GM21786 (cell line): ENCODE data around the gene PSTPIP1.

Experiments used
- ATAC-seq: cut with Tn5 transposase; IDR thresholded peaks from one replicate; pipeline ENCODE4 v1.9.1; 2021; ENCODE audit not compliant: unreplicated experiment

Gene PSTPIP1

DNA sequence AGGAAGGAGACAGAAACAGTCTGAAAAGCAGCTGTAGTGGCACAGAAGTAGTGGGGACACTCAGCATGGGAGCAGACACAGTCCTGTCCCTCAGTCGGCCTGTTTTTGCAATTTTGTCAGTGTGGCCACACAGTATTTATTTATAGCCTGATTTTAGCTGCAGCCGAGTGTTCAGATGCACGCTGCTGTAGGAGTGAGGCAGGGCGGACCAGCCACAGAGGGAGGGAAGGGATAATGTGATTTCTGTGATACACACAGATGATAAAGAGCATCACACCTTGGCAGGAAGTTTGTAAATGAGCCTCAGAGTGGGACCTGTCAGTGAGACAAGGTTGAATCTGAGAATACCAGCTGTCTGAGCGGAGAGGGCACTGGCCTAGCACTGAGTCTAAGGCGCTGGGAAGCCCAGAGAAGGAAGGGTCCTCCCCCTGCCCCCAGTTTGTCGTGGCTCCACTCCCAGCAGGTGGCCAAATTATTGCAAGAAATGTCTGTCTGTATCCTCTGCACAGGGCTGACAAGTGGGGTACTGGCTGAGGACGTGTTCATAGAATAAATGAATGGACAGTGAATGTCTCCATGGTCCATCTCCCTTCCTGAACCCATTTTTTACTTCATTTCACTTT lies 3.8 kb downstream of the PSTPIP1 start:
- no peak for ATAC-seq

DNA sequence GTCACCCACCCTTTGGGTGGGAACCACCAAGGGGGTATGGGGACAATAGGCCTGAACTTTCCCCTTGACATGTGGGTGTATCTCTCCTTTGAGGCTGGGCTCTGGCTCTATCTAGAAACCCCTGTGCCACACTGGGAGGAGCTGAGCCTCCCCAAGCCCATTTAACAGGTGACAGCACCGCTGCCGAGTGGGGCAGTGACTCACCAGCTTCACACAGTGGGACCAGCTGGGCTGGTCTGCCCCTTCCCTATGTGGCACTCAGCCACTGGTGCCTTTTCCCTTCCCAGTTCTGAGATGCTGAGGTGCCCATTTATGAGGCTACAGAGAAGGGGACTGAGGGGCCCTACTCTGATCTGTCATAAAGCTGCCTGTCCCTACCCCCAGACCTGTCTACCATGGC lies 5.1 kb downstream of the PSTPIP1 start:
- ATAC-seq = no peak

DNA sequence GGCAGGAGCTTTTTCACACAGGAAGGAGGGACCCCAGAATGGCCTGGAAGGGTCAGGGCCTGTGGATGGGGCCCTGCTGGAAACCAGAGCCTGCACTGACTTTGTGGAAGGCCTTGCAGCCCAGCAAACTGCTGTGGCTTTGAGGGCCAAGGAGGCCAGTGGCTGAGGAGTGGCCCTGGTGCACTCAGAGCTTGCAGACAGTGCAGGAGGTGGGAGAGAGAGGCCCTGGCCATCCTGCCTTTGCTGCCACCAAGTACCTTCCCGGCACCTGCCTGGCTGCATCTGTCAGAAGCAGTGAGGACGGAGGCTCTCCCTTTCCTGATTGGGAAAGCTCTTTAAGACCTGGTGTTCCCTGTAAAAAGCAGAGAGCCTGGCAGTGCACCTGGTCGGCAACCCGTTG lies 6.4 kb downstream of the PSTPIP1 start:
- ATAC-seq = no peak

DNA sequence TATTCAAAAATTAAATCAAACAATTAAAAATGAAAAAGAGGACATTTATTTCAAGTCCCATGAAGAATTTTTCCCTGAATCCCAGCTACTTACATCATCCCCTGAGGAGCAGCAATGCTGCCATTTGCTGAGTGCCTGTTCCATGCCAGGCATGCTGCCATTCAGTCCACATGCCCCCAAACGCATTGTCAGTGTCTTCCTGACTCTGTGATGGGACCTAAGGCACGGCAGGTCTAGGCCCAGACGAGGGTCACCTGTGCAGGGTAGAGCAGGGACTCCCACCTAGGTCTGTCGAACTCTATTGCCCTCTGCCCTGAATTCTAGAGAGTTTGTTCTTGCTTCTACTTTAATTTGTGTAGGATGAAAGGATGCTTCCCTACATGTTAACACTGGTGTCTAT lies 7.0 kb downstream of the PSTPIP1 start:
- ATAC-seq = no peak

DNA sequence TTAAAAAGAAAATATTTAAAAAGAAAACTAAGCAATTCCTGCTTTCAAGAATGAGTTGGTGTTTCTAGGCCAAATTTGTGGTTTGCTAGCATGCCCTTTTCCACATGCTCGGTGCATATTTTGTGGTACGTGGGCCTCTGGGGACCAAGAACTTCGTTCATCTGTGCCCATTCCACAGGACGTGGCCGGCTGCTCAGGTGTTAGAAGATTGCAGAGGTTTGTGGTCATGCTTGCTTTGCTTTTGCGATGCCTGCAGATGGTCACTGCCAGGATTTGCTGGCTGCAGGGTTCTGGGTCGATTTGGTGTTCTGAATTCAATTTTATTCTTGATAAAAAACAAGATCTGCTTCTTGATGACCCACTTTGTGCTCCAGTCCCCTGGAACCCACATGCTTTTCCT lies 7.5 kb downstream of the PSTPIP1 start:
- ATAC-seq = no peak

DNA sequence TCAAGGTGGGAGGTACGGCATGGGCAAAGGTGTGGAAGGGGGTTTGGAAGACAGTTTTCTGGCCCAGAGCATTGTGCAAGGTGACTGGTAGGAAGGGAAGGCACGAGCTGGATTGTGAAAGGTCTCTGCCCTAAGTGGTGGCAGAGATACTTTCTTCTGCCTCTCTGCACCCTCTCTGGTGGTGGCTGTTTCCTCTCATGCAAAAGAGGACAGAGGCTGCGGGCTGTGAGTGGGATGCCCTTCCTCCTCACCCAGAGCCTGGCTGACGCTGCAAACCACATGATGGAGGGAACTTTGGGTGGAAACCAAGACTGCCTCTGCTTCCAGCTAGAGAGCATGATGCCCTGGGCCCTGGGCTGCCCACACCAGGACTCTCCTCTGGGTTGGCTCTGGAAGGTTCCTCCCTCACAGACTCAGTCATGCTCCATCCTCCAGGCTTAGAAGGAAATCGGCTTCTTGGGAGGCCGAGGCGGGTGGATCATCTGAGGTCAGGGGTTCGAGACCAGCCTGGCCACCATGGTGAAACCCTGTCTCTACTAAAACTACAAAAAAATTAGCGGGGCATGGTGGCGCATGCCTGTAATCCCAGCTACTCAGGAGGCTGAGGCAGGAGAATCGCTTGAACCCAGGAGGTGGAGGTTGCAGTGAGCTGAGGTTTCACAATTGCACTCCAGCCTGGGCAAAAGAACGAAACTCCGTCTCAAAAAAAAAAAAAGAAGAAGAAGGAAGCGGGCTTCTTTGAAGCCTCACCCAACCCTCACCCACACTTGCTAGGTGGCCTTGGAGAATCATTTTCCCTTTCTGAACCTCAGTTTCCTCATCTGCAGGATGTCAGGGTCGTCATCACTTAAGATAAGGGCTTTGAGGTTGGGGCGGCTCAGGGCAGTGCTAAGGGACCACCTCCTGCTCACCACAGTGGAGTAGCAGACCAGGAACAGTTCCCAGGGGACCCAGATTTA lies 8.3 kb downstream of the PSTPIP1 start:
- peak; percentile 77 for ATAC-seq

DNA sequence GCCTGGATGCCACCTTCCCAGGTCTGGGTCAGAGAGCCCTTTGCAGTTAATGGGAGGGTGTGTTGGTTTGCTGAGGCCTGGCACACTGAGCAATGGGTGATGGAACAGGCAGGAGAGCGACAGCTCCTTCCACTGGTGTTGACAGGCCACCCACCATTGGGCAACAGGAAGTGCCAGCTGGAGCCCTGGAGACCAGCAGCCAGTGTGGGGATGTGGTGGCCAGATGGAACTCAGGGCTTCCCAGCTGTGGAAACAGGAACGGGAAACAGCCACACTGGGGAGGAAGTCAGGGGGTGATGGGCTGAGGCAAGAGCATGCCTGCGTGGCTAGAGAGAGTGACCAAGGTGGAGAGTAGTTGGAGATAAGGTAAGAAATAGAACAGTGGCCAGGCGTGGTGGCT lies 9.3 kb downstream of the PSTPIP1 start:
- ATAC-seq = no peak

DNA sequence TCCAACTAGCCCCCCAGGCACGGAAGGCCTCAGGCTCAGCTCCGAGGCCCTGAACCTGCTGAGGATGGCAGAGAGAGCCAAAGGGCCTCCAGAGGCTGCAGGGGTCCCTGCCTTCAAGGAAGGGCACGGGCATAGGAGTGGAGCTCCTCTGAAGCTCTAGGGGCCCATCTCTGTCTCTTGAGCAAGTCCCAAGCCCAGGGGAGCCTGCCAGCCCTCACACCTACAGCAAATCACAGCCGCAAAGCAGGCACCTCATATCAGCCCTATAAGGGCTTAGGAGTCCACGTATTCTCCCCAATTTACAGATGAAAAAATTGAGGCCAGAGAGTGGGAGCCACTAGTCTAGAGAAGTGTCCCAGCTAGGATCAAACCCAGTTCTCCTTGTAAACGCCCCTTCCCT lies 14.2 kb downstream of the PSTPIP1 start:
- no peak for ATAC-seq

DNA sequence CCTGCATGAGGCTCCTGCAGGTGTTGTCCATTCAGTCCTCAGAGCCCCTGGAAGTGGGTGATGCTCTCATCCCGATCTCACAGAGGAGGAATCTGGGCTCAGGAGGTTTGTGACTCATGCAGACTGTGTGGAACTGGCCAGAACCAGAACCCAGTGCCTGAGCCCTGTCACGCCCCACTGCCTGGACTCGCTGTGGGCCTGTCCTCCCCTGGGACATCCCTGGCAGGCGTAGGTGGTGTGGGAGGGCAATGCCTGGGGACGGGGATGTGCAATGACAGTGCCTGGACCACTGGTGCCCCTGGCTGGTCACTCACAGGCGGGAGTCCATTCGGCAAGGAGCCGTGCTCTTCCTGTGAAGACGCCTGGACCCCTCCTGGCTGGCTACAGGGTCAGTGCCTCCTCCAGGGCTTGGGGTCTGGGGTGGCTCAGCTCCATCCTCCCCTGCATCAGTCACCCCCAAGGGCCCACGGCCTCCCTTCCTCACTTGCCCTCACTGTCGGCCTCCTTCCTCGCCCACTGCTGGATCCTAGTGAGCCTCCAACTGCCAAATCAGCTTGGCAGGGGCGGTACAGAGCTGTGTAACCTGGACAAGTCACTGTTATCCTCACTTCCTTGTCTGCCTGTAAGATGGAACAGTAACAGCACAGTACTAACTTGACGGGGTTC lies 14.9 kb downstream of the PSTPIP1 start:
- no peak for ATAC-seq

DNA sequence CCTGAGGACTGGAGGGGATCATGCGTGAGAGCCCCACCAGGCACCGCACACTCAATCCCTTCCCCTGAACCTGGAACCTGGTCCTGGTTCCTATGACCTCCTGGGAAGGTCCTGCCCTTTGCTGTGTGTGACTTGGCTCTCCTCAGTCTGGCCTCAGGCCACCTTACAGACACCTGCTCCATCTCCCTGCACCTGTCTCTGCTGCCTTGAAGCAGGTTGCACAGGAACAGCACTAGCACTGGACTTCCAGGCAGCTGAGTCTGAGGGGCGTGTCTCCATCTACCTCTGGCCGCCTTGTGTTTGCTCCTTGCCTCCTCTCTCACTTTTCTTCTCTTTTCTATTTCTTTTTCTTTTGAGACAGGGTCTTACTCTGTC lies 15.4 kb downstream of the PSTPIP1 start:
- no peak for ATAC-seq

DNA sequence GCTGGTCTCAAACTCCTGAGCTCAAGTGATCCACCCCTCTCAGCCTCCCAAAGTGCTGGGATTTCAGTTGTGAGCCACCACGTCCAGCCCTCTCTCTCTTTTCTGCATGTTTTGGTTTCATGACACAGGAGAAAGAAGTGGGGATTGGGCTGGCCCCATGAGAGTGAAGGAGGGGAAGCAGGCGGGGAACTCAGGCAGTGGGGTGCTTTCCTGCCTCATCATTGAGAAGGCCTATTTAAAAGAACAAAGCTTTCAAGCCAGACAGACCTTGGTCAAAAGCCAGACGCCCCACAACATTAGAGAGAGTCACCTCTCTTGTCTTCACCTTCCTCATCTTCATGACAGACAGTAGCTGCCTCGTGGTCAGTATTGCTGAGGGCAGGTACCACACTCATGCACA lies 15.9 kb downstream of the PSTPIP1 start:
- no peak for ATAC-seq

DNA sequence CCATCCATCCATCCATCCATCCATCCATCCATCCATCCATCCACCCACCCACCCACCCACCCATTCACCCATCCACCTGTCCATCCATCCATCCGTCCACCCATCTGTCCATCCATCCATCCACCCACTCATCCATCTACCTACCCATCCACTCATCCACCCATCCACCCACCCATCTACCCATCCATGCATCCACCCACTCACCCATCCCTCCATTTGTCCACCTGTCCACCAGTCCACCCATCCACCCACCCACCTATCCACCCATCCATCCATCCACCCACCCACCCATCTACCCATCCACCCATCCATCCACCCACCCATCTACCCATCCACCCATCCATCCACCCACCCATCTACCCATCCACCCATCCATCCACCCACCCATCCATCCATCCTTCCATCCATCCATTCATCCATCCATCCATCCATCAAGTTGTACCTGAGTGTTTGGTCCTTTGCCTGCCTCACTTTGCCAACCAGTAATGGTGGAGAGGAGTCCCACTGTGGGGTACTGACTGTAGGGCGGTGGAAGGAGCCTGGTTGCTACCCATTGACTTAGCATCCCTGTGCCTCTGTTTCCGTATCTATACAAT lies 17.3 kb downstream of the PSTPIP1 start:
- no peak for ATAC-seq

DNA sequence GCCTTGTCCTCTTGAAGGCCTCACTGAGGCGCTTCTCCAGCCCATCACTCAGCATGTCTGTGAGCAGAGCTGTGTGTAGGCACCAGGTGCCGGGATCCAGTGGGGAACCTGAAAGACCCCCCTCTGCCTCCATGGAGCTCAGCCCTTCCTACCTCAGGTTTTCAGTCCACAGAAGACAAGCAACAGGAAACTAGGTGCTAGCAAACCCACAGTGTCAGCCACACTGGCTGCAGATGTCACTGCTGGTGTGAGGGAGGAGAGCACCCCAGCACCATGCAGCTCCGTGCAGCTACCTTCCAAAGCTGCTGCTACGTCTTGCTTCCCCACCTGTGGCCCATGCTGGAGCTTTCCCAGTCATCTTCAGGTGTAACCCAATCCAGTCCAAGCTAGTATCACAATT lies 17.9 kb downstream of the PSTPIP1 start:
- ATAC-seq = no peak

DNA sequence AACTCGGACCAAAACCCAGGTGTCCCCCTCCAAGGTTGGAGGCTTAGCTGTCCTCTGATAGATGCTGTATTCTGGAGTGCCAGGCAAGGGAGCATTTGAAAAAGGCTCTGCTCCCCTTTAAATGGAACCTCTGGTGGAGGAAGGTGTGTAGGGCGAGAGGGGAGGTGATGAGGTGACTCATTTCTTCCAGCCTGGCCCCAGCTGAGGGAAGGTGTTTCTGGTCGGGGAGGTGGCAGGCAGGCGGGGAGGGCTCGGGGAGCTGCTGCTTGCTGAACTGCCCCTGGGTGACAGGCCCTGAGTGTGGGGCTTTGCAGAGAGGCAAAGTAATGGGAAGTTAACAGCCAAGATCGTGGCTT lies 18.8 kb downstream of the PSTPIP1 start:
- peak; percentile 49 for ATAC-seq

DNA sequence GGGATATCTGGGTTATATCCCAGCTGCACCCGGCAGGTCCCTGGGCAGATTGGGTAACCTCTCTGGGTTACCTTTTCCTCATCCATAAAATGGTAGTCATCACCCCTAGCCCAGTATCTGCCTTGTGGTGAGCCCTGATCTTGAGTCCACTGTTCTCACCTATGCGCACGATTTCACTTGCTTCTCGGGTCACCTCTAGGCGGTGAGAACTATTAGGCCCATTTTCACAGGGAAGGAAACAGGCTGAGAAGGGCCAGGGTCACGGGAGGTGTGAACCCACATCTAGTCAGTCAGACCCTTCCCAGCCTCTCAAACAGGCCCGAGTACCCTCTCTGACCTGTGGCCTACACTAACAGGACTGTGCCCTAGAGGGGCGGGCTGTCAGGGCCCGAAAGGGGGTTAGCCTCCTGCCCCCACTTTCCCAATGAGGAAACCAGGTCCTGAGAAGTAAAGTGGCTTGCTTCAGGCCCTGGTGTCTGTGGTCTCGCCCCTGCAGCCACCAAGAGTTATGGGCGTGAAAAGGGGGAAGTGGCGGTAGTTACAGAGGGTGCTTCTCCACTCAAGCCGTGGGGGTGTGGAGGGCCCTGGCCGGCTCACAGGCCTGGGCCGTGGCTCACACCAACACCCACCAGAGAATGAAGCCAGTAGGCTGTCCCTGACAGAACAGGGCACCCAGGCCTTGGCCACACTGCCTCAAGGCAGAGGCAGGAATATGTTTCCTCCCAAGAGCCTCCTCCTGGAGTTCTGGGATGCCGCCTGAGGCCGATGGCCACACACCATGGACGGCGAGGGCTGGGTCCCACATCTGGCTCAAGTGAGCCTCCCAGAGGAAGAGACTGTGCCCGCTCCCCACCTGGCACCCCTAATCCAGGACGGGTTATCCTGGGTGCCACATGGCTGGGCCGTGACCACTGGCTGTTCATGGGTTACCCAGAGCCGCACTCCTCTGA lies 19.5 kb downstream of the PSTPIP1 start:
- ATAC-seq = peak; percentile 51

DNA sequence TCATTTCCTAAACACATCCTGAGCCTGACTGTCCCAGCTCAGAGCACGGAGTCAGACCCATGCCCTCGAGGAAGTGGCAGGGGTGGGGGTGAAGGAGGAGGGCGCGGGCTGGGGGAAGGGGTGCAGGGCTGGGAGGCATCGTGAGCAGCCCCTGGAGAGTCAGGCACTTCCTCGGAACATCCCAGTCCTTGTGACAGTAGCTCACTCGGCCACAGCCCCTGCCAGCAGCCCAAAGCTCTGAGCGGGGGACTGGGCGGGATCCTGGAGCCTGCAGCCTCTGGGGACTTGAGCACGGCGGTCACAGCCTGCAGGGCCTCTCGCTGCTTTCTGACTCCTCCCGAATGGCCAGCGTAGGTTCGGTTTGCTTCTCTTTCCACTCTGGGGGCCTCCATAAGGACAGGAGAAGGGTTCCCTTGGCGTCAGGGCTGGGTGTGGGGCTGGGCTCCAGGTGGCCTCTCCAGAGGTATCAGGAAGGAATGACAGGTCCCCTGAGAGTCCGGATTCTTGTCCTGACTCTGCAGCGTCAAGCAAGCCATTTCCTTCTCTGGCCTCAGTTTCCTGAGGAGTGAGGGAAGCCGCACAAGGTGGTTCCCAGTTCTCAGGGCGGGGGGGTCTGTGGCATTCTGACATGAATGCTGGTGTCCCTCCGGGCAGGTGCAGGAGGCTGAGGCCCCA lies 20.9 kb downstream of the PSTPIP1 start:
- ATAC-seq = no peak

DNA sequence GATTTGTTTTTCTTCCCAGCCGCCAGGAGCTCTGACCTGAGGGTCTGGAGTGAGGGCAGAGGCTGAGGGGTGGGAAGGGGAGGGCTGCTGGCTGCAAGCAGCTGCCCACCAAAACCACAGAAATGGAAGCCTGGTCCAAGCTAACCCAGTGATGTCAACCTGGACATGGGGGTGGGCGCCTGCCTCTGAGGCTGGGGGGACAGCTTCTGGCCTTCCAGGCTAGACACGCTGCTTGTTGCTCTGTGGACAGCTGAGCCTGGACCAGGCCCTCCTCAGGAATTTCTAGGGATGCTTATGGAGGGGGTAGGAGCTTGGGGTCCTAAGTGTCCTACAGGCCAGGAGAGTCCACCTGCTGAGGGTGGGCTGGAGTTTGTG lies 21.4 kb downstream of the PSTPIP1 start:
- ATAC-seq = no peak

DNA sequence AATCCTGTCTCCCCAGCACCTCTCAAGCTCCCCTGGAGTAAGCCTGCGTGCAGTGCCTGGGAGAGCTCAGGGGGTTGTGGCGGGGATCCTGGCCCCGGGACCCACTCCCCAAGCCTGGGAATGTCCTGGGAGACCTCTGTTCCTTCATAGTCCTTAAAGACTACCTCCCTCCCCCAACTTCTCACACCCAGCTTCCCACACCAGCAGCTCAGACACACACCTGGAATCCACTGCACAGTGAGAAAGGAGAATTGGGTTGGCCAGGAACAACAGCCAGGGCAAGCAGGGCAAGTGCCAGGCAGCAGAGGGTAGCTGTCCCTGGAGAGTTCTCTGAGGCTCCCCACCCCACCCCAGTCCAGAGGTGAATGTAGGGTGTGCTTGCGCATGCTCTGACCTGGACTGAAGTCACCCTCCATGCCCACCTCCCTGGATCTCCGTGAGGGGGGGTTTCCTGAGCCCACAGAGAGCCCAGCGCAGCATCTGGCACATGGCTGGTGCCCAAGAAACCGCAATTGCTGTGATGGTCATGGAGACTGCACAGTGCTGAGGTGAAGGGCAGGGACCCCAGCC lies 22.2 kb downstream of the PSTPIP1 start:
- ATAC-seq = no peak

DNA sequence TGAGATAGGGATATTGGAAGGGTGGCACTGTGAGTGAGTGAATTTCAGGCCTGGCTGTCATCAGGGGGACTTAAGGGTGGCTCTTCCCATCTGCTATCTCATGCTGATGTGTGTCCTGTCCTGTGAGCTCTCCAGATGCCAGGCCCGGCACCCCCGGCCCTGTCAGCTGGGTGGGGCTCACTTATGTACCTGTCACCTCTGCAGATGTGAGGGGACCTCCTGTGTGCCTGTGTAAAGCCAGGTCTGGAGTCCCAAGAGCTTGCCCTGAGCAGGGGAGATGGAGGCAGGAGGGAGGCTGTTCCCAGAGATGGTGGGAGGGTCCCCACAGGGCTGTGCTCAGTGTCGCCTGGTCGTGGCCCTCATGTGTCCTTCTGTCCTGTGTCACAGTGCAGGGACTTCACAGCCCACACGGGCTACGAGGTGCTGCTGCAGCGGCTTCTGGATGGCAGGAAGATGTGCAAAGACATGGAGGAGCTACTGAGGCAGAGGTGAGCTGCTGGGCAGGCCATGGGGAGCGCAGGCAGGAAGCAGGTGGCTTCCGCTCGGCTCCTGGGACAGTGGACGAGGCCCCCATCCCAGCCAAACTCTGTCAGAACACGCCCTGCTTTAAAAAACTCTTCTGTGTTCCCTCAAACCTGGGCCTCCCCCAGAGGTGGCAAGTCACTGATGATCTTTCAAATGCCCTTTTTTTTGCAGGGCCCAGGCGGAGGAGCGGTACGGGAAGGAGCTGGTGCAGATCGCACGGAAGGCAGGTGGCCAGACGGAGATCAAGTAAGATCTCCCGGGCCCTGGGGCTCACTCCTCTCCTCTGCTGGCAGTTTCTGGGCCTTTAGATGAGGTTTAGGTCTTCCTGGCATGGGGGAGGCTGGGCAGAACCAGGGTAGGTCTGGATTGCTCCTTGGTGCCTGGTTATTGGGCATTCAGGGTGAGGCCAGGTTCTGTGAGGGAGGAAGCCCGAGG lies 23.1 kb downstream of the PSTPIP1 start:
- ATAC-seq = no peak
